Stimulated activated CD4-positive, alpha-beta T cell treated with anti-CD3 and anti-CD28 coated beads, Interleukin-2, amount 100 ng/mL, for 4 hours (primary cell): ENCODE results near the gene SH3RF3.

Experiments used
- DNase-seq: peaks from one replicate; pipeline ENCODE4 v3.0.0-alpha.2; 2020; ENCODE audit warnings: low read depth

SH3RF3 gene

DNA sequence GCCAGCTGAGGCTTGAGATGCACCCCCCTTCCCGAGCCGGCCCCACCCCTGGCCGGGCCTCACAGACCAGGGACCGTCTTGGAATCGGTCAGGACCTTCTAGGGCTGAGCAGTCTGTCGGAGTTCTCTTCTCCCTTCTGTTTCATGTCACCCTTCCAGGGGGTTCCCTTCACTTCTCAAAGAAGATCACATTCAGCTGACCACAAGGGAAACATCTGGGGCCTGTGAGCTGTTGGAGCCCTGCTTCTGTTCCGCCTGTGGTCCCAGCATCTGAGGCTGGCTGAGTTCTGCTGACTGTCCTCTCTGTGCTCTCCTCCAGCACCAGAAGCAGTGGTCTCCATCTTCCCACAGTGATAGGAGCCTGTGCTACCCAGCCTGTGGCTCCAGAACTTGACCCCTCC, 378.2 kb downstream of the SH3RF3 start:
- DNase-seq: no peak

DNA sequence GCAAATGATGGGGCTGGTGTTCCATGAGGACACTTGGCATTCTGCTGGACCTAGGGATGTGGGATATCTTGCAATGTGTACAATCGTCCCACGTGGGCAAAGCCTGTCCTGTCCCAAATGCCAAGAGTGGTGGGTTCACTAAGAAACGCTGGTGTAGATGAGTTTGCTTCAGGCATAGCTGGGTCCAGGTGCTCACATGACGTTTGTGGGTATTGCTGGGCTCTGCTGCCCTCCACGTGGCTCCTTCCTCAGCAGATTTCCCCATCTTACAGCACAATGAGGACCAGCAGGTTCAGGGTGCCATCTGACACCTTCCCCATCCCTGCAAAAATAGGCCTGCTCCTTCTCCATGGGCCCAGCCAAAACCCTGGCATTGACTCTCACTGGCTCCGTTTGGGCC, 378.8 kb downstream of the SH3RF3 start:
- DNase-seq: no peak

DNA sequence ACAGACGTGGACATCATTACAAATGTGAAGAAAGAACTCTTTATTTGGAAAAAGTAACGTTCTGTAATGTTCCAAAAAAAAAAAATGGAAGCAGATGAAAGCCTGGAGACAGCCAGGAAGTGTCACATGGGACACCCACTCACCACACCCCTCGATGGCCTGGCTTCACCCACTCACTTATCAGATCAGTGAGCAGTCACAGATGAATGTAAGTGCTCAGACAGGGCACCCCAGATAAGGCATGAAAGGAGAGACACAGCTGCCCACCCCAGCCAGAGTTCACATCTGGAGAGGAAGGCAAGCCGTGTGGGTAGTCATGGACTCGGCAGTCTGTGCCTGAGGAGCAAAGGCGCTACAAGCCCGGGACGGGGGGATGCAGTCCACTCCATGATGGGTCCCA, 379.6 kb downstream of the SH3RF3 start:
- no peak for DNase-seq

GRCh38 chr2:109510136-109511028, 381.4 kb downstream of the SH3RF3 start:
- DNase-seq: peak; percentile 64

DNA sequence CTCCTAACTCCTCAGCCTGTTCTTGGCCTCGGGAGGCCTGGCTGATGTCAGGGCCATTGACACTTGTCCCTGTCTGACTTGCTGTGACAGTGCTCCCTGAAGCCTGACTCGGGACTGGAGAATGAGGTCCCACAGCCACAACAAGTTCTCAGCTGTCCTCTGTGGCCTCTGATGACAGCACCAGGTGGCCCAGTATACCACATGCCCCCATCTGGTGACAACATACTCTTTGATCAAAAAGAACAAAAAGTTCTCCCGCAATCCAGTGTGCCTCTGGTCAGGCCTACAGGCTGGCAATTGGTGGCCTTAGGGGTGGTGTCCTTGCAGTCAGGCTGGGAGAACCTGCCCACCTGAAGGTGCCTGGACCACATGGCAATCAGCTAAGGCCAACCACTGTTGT, 382.2 kb downstream of the SH3RF3 start:
- no peak for DNase-seq

DNA sequence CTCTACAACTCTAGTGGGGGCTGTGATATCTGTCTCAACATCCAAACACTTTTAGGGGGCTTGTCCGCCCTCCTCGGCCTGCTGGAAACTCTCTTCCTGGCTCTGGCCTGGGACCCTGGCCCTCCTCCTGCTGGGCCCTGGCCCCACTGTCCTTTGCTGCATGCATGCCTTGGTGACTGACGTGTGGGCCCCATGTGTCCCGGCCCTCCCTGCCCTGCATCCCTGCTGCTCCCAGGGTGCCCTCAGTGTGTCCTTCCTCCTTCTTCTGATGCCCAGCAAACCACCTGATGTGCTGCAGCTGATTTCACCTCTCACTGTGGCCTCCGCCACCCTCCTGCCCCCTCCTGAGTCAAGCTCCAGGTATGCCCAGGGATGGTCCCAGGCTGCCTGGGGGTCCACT, 383.1 kb downstream of the SH3RF3 start:
- DNase-seq: no peak

- DNase-seq: no peak
These were observed 384.2 kb downstream of the SH3RF3 start for GRCh38 chr2:109513230-109513629.

DNA sequence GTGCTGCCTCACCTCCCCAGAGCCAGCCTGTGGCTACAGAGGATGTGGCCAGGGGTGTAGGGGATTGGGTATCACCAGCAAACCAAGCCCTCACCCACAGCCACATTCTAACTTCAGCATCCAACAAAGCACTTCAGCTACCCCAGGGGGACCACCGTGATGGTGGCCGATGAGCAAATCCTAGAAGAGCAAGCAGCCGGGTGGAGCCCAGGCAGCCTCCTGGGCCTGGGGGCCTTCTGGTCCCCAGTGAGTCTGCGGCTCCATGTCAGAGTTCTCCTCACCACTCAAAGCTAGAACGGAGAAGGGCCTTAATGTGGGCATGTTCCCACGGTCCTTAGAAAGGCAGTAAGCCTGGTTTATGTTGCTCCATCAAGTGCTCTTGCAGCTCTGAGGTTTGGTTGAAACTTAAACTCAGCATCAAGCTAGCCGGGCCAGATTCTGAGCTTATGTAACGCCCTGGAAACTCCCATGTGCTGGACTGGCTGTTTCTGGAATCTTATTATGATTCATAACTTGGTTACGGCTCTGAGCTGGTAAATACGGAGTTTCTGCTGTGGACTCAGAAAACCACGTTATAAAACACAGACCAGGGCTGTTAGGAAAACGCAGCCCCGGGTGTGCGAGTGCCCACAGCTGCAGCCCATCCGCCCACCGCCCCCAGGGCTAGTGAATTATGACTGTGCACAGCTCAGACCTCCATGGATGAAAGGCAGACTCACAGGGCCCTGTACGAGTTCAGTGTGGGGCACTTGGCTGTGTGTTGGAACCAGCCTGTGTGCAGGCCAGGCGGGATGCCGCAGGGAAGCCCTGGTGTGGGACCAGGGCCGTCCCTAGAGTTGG, 385.0 kb downstream of the SH3RF3 start:
- DNase-seq: no peak

- DNase-seq: no peak
These were observed 385.9 kb downstream of the SH3RF3 start for GRCh38 chr2:109514857-109515256.

DNA sequence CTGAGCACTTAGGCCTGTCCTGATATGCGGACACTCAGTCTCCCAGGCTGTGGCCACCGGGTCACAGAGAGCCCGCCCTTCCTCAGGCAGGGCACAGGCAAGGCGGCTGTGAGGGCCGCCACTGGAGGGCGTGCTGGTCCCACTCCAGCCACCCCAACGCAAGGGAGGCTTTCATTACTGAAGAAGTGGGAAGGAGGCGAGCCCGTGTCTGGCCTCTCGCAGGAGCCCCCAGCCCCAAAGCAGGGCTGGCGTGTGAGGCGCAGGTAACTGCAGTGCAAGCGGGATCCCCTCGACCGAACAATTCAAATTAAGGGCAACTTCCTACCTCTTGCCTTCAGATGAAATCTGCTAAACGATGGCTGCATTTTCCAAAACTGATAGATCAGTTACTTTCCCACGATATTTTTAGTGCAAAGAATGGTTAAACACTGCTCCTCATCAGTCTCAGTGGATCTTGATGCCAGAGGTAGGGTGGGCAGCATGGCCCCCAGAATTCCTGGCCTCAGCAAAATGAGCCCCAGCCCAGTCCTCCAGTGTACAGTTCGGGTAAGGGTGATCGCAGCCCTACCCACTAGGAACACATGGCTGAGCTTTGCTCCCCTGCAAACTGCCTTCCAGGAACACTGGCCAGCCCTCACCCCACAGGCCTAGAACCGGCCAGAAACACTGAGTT, 387.6 kb downstream of the SH3RF3 start:
- no peak for DNase-seq

DNA sequence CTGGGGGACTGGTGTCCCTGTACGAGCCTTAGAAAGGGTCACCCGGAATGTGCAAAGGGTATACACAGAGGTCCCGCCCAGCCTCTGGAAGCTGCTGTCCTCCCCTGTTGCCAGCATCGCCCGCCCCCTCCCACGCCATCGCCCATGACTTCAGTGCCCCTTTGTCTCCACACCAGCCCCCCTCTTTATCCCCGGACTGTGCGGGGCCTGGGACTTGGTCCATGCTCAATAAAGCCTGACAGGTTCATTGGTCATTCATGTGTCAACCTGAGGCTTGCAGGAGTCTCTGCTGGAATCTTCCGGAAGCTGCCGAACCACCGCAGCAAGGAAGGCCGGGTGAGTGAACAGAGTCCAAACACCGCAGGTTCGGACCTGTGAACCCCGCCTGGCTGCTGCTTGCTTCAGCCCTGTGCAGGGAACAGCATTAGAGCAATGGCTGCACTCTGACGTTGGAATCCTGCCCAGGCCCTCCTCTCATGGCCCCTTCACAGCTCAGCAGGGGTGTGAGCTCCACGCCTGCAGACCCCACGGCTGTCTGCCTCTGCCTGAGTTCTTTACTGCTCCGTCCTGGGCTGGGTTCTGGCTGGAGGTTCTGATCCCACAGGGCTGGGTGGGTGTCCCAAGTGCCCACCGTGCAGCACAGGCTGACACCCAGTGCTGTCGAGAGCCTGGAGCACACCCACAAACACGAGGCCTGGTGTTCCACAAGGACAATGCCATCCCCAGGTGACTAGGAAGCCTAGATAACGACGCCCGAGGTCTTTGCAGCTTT, 388.3 kb downstream of the SH3RF3 start:
- no peak for DNase-seq

DNA sequence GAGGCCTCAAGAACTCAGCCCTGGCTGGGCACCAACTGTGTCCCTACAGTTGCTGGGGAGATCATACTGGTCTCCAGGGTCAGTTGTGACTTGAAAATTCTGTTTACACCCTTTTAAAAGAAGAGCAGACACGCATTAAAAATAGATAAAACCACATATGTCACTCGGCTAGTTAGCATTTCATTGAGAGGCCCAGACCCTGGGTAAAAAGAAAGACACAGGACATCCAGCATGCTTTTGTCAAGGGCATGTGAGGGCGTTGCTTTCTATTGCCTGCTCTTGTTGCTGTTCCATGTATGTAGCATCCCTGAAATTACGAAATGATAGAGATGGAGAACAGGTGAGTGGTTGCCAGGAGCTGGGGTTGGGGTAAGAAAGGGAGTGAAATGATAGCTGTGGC, 390.5 kb downstream of the SH3RF3 start:
- no peak for DNase-seq

- no peak for DNase-seq
These were observed 392.4 kb downstream of the SH3RF3 start for GRCh38 chr2:109521233-109522062.

- DNase-seq: no peak
These were observed 393.0 kb downstream of the SH3RF3 start for GRCh38 chr2:109522063-109522374.

GRCh38 chr2:109523121-109523520, 394.1 kb downstream of the SH3RF3 start:
- no peak for DNase-seq

GRCh38 chr2:109523536-109524361, 394.7 kb downstream of the SH3RF3 start:
- no peak for DNase-seq

GRCh38 chr2:109525836-109526235, 396.8 kb downstream of the SH3RF3 start:
- DNase-seq: no peak

DNA sequence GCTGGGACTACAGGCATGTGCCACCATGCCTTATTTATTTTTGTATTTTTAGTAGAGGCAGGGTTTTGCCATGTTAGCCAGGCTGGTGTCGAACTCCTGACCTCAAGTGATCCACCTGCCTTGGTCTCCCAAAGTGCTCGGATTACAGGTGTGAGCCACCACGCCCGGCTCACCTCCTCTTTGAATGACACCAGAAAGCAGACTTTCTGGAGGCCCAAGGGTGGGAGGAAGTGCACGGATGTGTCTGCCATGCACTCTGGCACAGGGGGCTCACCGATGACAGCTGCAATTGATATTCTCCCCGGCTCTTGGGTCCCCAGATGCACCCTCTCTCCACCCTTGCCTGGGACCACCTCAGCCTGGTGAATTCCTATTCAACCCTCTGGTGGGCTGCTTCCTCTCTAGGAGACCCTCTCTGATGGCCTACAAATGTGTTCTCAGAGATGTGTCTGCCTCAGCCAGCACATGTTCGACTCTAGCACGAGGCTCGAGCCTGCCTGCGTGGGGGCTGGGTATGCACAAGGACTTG, 397.5 kb downstream of the SH3RF3 start:
- DNase-seq: no peak

GRCh38 chr2:109527079-109527478, 398.1 kb downstream of the SH3RF3 start:
- no peak for DNase-seq
